GM18519 (cell line): Measurements from ENCODE around the gene CAPN1.
"Not testable (repeated sequence)": the region's sequence is repeated elsewhere in the genome, so short reads cannot be mapped to it uniquely, and the experiment has no call there.

Experiments
- ATAC-seq: cut with Tn5 transposase; IDR thresholded peaks from one replicate; pipeline ENCODE4 v1.9.1; 2021; ENCODE audit warnings: mild to moderate bottlenecking, moderate library complexity; ENCODE audit not compliant: unreplicated experiment, low FRiP score

The CAPN1 gene

GRCh38 chr11:65181569-65182257 lies at the start of gene CAPN1:
Gene CAPN1 (plus strand): TSS chr11:65181928. CDS start chr11:65182702, 774 bp downstream.
- ATAC-seq, result no peak

GRCh38 chr11:65132238-65132987 lies 49.3 kb upstream of the CAPN1 start:
- no peak for ATAC-seq

- no peak for ATAC-seq
Measured at GRCh38 chr11:65132988-65133700, 48.6 kb upstream of the CAPN1 start.

- ATAC-seq, result no peak
Measured at GRCh38 chr11:65133724-65134123, 48.0 kb upstream of the CAPN1 start.

- ATAC-seq, result no peak
Measured at GRCh38 chr11:65134240-65134951, 47.3 kb upstream of the CAPN1 start, which contains the start of gene SYVN1. Gene SYVN1 (minus strand): TSS chr11:65134519. CDS start chr11:65133601, 918 bp downstream.

GRCh38 chr11:65134952-65135632 lies 46.6 kb upstream of the CAPN1 start:
- ATAC-seq, result no peak

GRCh38 chr11:65135633-65136145 lies 46.0 kb upstream of the CAPN1 start:
- no peak for ATAC-seq

- ATAC-seq, result no peak
Measured at GRCh38 chr11:65136515-65137096, 45.1 kb upstream of the CAPN1 start.

GRCh38 chr11:65141896-65142494 lies 39.7 kb upstream of the CAPN1 start:
- ATAC-seq, result no peak

- ATAC-seq, result no peak
Measured at GRCh38 chr11:65147352-65148075, 34.2 kb upstream of the CAPN1 start.

- no peak for ATAC-seq
Measured at GRCh38 chr11:65148657-65149056, 33.1 kb upstream of the CAPN1 start.

GRCh38 chr11:65150131-65150508 lies 31.6 kb upstream of the CAPN1 start:
- ATAC-seq, result not testable (repeated sequence)

GRCh38 chr11:65150509-65151299 lies 31.0 kb upstream of the CAPN1 start:
- ATAC-seq, result no peak

GRCh38 chr11:65151331-65151899 lies 30.3 kb upstream of the CAPN1 start:
- no peak for ATAC-seq

GRCh38 chr11:65152122-65152521 lies 29.6 kb upstream of the CAPN1 start:
- ATAC-seq, result no peak

- ATAC-seq, result no peak
Measured at GRCh38 chr11:65156256-65156655, 25.5 kb upstream of the CAPN1 start.

- no peak for ATAC-seq
Measured at GRCh38 chr11:65156926-65157325, 24.8 kb upstream of the CAPN1 start.
